HepG2 (cell line): Measurements from ENCODE around the gene PCNA. TPM values are rescaled to one million over a fixed set of nuclear protein-coding genes. Genes with fewer than 3 reads are reported as not detected.
A peak's percentile ranks its signal among the peaks of the same experiment; 100 is the strongest.

Experiments used
- ASH2L ChIP-seq: fragments of 300-600, 200-600 bp; sonication (generic); IDR thresholded peaks from 2 replicates; pipeline ENCODE4 v1.7.0; 2017; ENCODE audit warnings: low read depth, mild to moderate bottlenecking, moderate library complexity, mixed read lengths, low read length; ENCODE audit not compliant: insufficient read length
- CBX5 ChIP-seq: sonication (generic); formaldehyde crosslinking; IDR thresholded peaks from 2 replicates; pipeline ENCODE4 v1.4.0; 2020; ENCODE audit warnings: missing genetic modification reagents, borderline replicate concordance
- HIVEP1 ChIP-seq: sonication (generic); formaldehyde crosslinking; IDR thresholded peaks from 2 replicates; pipeline ENCODE4 v1.4.0; 2020; ENCODE audit warnings: mild to moderate bottlenecking, missing genetic modification reagents
- JUND ChIP-seq: sonication (generic); formaldehyde crosslinking; IDR thresholded peaks from 2 replicates; pipeline ENCODE4 v1.8.0; 2022; ENCODE audit warnings: mild to moderate bottlenecking, missing genetic modification reagents
- KDM3A ChIP-seq: IDR thresholded peaks from 2 replicates; pipeline ENCODE4 v1.6.1; 2018; ENCODE audit warnings: low read depth, missing compliant biosample characterization
- KLF16 ChIP-seq, 2 experiments: sonication (generic) in 1 of 2; formaldehyde crosslinking in 1 of 2; IDR thresholded peaks; 2 replicates each; pipeline versions ENCODE4 v1.6.1 to v1.8.0; 2016 to 2023; ENCODE audit warnings: missing genetic modification reagents in 2 of 2, missing compliant biosample characterization in 1 of 2
- KLF9 ChIP-seq: IDR thresholded peaks from 2 replicates; pipeline ENCODE4 v1.6.1; 2016; ENCODE audit warnings: low read depth
- MED8 ChIP-seq: sonication (generic); formaldehyde crosslinking; IDR thresholded peaks from 2 replicates; pipeline ENCODE4 v1.8.1; 2023; ENCODE audit warnings: mild to moderate bottlenecking, missing genetic modification reagents; ENCODE audit not compliant: insufficient replicate concordance
- RXRB ChIP-seq: IDR thresholded peaks from 2 replicates; pipeline ENCODE4 v1.6.1; 2016; ENCODE audit warnings: borderline replicate concordance, missing genetic modification reagents, missing compliant biosample characterization
- SNAPC2 ChIP-seq: sonication (generic); formaldehyde crosslinking; IDR thresholded peaks from 2 replicates; pipeline ENCODE4 v1.8.1; 2022; ENCODE audit warnings: mild to moderate bottlenecking, missing genetic modification reagents
- TSC22D2 ChIP-seq: sonication (generic); formaldehyde crosslinking; IDR thresholded peaks from 2 replicates; pipeline ENCODE4 v1.5.1; 2020; ENCODE audit warnings: missing genetic modification reagents, mild to moderate bottlenecking, borderline replicate concordance
- ZBTB1 ChIP-seq: sonication (generic); formaldehyde crosslinking; IDR thresholded peaks from 2 replicates; pipeline ENCODE4 v1.4.0; 2020; ENCODE audit warnings: missing genetic modification reagents, borderline replicate concordance
- ZNF331 ChIP-seq: sonication (generic); formaldehyde crosslinking; IDR thresholded peaks from 2 replicates; pipeline ENCODE4 v1.4.0; 2020; ENCODE audit warnings: missing genetic modification reagents
- ZNF552 ChIP-seq: sonication (generic); formaldehyde crosslinking; IDR thresholded peaks from 2 replicates; pipeline ENCODE4 v1.9.0; 2022; ENCODE audit warnings: missing genetic modification reagents, mild to moderate bottlenecking, borderline replicate concordance
- ZSCAN21 ChIP-seq: sonication (generic); formaldehyde crosslinking; IDR thresholded peaks from 2 replicates; pipeline ENCODE4 v1.8.0; 2022; ENCODE audit warnings: mild to moderate bottlenecking, missing genetic modification reagents, moderate library complexity, borderline replicate concordance
- polyA plus RNA-seq, 8 experiments: library from polyadenylated mRNA; depleted of rRNA in 3 of 8; stranded (reverse) in 7 of 8; unstranded in 1 of 8; fragments of >200 nt; fragmentation: Illumina TruSeq in 4 of 8; extraction: Trizol in 4 of 8; gene quantifications; 2 replicates each; pipeline versions ENCODE4 v1.2.1 to v1.2.3, GENCODE V29; 2011 to 2016; ENCODE audit warnings: low read depth in 4 of 8, missing spikeins in 1 of 8, mixed read lengths in 1 of 8; ENCODE audit not compliant: insufficient read depth in 1 of 8
- total RNA-seq, 5 experiments: library from RNA; depleted of rRNA; stranded (reverse); fragments of >200 nt; fragmentation: Illumina TruSeq; extraction: Trizol; gene quantifications; 2 replicates each; pipeline ENCODE4 v1.2.3, GENCODE V29; 2016; ENCODE audit warnings: low read depth in 1 of 5
- TF ChIP-seq, protein P1 (sequence below), 2 experiments: sonication (generic) in 1 of 2; formaldehyde crosslinking in 1 of 2; IDR thresholded peaks; 2 replicates each; pipeline versions ENCODE4 v1.4.0 to v1.6.1; 2018 to 2020; ENCODE audit warnings: missing genetic modification reagents in 2 of 2, borderline replicate concordance in 1 of 2, low read depth in 1 of 2, mild to moderate bottlenecking in 1 of 2, missing biosample characterization in 1 of 2
- TF ChIP-seq, protein P2 (sequence below): sonication (generic); formaldehyde crosslinking; IDR thresholded peaks from 2 replicates; pipeline ENCODE4 v1.5.0; 2020; ENCODE audit warnings: mild to moderate bottlenecking, missing genetic modification reagents, borderline replicate concordance
- TF ChIP-seq, protein P3 (sequence below): sonication (generic); formaldehyde crosslinking; IDR thresholded peaks from 2 replicates; pipeline ENCODE4 v1.5.0; 2020; ENCODE audit warnings: missing genetic modification reagents
- TF ChIP-seq, protein P4 (sequence below): sonication (generic); formaldehyde crosslinking; IDR thresholded peaks from 2 replicates; pipeline ENCODE4 v1.4.0; 2020; ENCODE audit warnings: missing genetic modification reagents
- TF ChIP-seq, protein P5 (sequence below): sonication (generic); formaldehyde crosslinking; IDR thresholded peaks from 2 replicates; pipeline ENCODE4 v1.4.0; 2020; ENCODE audit warnings: missing genetic modification reagents

PCNA gene
- total and polyA plus RNA-seq, 2 of the 13 experiments (the other 11 are each of a cell fraction or from before 2014, with no cell fraction given) = 229 to 655 TPM

DNA sequence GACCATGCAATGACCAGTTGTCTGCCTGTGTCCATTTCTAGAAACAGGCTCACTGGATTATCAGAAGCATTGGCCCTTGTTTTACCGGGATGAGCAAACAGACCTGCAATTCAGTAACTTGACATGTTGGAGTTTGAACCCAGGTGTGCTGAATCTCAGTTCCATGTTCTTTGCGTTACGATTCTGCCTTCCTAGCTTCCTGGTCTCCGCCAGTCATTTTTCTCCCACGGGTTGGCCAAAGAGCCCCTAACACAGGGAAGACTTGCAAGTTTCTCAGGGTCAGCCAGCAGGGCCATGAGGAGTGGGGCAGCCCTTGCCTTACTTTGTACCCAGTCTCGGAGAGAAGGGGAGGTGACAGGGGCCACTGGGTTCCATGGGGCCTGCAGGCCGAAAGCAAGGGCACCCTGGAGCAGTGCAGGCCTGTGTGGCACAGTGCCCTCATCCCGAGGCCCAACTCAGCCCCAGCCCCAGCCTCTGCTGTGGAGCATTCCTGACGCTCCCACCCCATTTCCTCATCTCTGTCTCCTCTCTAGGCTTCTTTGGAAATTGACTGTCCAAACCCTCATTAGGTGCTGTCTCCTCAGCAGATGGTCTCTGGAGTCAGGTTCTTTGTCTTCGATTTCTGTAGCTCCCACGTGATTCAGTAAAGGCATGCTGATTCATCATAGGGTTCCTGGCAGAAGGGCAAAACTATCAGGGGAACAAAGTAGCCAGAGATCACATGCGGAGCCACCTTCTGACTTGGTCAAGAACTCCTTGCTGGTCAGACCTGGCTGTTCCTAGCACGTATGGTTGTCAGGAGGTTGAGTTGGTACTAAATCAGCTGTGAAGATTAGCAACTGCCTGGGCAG, 30.7 kb upstream of the PCNA start (continued):
- TF ChIP-seq, protein P1, sequence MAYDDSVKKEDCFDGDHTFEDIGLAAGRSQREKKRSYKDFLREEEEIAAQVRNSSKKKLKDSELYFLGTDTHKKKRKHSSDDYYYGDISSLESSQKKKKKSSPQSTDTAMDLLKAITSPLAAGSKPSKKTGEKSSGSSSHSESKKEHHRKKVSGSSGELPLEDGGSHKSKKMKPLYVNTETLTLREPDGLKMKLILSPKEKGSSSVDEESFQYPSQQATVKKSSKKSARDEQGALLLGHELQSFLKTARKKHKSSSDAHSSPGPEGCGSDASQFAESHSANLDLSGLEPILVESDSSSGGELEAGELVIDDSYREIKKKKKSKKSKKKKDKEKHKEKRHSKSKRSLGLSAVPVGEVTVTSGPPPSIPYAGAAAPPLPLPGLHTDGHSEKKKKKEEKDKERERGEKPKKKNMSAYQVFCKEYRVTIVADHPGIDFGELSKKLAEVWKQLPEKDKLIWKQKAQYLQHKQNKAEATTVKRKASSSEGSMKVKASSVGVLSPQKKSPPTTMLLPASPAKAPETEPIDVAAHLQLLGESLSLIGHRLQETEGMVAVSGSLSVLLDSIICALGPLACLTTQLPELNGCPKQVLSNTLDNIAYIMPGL (CRISPR knock-in tag; IDR thresholded peaks at IDR 0.05; ENCODE audit: borderline replicate concordance in 1 of 2, low read depth in 1 of 2) = peak in 1 of 2 experiments; percentile 45; a peak in 2 of 4 replicates
- TF ChIP-seq, protein P2, sequence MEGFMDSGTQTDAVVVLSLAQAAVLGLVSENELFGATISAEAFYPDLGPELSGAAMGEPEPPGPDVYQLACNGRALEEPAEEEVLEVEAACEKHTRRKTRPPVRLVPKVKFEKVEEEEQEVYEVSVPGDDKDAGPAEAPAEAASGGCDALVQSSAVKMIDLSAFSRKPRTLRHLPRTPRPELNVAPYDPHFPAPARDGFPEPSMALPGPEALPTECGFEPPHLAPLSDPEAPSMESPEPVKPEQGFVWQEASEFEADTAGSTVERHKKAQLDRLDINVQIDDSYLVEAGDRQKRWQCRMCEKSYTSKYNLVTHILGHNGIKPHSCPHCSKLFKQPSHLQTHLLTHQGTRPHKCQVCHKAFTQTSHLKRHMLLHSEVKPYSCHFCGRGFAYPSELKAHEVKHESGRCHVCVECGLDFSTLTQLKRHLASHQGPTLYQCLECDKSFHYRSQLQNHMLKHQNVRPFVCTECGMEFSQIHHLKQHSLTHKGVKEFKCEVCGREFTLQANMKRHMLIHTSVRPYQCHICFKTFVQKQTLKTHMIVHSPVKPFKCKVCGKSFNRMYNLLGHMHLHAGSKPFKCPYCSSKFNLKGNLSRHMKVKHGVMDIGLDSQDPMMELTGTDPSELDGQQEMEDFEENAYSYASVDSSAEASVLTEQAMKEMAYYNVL = peak; percentile 89
- TF ChIP-seq RXRB = peak; percentile 74; the same call in 1 of the 2 replicates
- TF ChIP-seq CBX5 (CRISPR knock-in tag) = peak; percentile 21; the same call in 1 of the 2 replicates
- TF ChIP-seq, protein P3, sequence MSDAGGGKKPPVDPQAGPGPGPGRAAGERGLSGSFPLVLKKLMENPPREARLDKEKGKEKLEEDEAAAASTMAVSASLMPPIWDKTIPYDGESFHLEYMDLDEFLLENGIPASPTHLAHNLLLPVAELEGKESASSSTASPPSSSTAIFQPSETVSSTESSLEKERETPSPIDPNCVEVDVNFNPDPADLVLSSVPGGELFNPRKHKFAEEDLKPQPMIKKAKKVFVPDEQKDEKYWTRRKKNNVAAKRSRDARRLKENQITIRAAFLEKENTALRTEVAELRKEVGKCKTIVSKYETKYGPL = no peak
- no peak for TF ChIP-seq ZNF552 (CRISPR knock-in tag)
- TF ChIP-seq ASH2L = peak; percentile 98
- peak; percentile 43; the same call in 1 of the 2 replicates for TF ChIP-seq HIVEP1 (CRISPR knock-in tag)
- 0 out of 2 replicates have a peak, but pooled peaks have one; percentile 24 for TF ChIP-seq ZBTB1
- TF ChIP-seq ZSCAN21 = no peak; the same call in none of the 2 replicates
- no peak for TF ChIP-seq KLF9
- 0 out of 2 replicates have a peak, but pooled peaks have one; percentile 32 for TF ChIP-seq SNAPC2 (CRISPR knock-in tag)
- TF ChIP-seq, protein P4, sequence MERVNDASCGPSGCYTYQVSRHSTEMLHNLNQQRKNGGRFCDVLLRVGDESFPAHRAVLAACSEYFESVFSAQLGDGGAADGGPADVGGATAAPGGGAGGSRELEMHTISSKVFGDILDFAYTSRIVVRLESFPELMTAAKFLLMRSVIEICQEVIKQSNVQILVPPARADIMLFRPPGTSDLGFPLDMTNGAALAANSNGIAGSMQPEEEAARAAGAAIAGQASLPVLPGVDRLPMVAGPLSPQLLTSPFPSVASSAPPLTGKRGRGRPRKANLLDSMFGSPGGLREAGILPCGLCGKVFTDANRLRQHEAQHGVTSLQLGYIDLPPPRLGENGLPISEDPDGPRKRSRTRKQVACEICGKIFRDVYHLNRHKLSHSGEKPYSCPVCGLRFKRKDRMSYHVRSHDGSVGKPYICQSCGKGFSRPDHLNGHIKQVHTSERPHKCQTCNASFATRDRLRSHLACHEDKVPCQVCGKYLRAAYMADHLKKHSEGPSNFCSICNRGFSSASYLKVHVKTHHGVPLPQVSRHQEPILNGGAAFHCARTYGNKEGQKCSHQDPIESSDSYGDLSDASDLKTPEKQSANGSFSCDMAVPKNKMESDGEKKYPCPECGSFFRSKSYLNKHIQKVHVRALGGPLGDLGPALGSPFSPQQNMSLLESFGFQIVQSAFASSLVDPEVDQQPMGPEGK = peak; percentile 43
- TF ChIP-seq MED8 = peak; percentile 63
- 0 out of 2 replicates have a peak, but pooled peaks have one; percentile 12 for TF ChIP-seq TSC22D2 (CRISPR knock-in tag)
- peak; percentile 53; the same call in 1 of the 2 replicates for TF ChIP-seq JUND (CRISPR knock-in tag)
- no peak; a peak in 1 of 4 replicates for TF ChIP-seq KLF16 (CRISPR knock-in tag; IDR thresholded peaks at IDR 0.05)
- peak; percentile 94 for TF ChIP-seq KDM3A (CRISPR knock-in tag)
- TF ChIP-seq, protein P5, sequence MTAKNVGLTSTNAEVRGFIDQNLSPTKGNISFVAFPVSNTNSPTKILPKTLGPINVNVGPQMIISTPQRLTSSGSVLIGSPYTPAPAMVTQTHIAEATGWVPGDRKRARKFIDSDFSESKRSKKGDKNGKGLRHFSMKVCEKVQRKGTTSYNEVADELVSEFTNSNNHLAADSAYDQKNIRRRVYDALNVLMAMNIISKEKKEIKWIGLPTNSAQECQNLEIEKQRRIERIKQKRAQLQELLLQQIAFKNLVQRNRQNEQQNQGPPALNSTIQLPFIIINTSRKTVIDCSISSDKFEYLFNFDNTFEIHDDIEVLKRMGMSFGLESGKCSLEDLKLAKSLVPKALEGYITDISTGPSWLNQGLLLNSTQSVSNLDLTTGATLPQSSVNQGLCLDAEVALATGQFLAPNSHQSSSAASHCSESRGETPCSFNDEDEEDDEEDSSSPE = no peak
- peak; percentile 66 for TF ChIP-seq ZNF331
